Astrocyte (in vitro differentiated cells and primary cell): ENCODE data around the gene IRF4.

Source experiments
- EZH2 ChIP-seq: IDR thresholded peaks from 2 replicates; pipeline ENCODE4 v1.6.1; 2012; ENCODE audit warnings: mild to moderate bottlenecking, low read length, inconsistent platforms; ENCODE audit not compliant: insufficient read depth
- TF ChIP-seq, protein P1 (sequence below): IDR thresholded peaks from 2 replicates; pipeline ENCODE4 v1.5.1; 2011; ENCODE audit warnings: low read depth, mild to moderate bottlenecking, inconsistent platforms, low read length, moderate library complexity; ENCODE audit not compliant: insufficient read depth

DNA sequence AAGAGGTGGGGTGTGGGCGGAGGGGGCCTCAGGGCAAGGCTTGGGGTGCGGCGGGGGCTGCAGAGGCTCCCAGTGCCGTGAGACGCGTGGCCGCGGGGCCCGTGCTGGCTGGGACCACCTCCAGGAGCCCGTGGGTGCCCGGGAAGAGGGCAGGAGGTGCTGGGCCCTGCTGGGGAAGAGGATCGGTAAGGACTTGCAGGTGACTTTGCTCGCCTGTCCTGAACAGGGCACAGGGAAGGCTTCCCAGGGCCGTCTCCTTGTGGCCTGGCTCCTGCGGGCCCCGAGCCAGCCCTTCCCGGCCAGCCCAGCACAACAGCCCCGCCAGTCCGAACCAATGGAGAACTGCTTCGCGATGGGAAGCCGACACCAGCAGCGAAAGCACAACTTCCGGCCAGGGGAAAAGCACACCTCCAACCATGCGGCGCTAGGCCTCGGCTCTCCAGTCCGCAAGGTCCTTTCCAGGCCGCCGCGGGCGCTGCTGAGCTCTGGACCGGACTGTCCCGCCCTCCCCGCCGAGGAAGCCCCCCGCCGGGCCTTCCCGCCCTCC lies 32.3 kb downstream of the IRF4 start:
- TF ChIP-seq, protein P1, sequence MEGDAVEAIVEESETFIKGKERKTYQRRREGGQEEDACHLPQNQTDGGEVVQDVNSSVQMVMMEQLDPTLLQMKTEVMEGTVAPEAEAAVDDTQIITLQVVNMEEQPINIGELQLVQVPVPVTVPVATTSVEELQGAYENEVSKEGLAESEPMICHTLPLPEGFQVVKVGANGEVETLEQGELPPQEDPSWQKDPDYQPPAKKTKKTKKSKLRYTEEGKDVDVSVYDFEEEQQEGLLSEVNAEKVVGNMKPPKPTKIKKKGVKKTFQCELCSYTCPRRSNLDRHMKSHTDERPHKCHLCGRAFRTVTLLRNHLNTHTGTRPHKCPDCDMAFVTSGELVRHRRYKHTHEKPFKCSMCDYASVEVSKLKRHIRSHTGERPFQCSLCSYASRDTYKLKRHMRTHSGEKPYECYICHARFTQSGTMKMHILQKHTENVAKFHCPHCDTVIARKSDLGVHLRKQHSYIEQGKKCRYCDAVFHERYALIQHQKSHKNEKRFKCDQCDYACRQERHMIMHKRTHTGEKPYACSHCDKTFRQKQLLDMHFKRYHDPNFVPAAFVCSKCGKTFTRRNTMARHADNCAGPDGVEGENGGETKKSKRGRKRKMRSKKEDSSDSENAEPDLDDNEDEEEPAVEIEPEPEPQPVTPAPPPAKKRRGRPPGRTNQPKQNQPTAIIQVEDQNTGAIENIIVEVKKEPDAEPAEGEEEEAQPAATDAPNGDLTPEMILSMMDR: no peak
- TF ChIP-seq EZH2: no peak
